NCI-H460 (cell line): ENCODE data around the gene MIB2. TPM values are rescaled to one million over a fixed set of nuclear protein-coding genes. Genes with fewer than 3 reads are reported as not detected.

Experiments
- DNase-seq: peaks from one replicate; pipeline ENCODE4 v3.0.0-alpha.2; 2016; ENCODE audit warnings: low read depth; ENCODE audit errors: extremely low read depth
- total RNA-seq: library from RNA; depleted of rRNA; stranded (reverse); fragments of >200 nt; shearing (Covaris generic); gene quantifications from 2 replicates; pipeline ENCODE4 v1.2.3, GENCODE V29; 2014; rRNA removed

Gene MIB2
- total RNA-seq, 1 experiment from 2014 or later: 18.9 TPM

- no peak for DNase-seq
These were observed 62.6 kb downstream of the MIB2 start for GRCh38 chr1:1677718-1678580.

- DNase-seq: no peak
These were observed 63.5 kb downstream of the MIB2 start for GRCh38 chr1:1678581-1679380.

Other genes starting within 250 kb of the MIB2 start
- 103 and 128 TPM in 2 replicates for gene AURKAIP1, start 240.3 kb upstream of the MIB2 start, total RNA-seq
- gene CCNL2, start 216.2 kb upstream of the MIB2 start, total RNA-seq: 70.1 and 110 TPM in 2 replicates
- 132 and 136 TPM in 2 replicates for gene MRPL20, start 208.2 kb upstream of the MIB2 start, total RNA-seq
- 0.15 TPM in 1 of 2 replicates, not detected in the other for gene ANKRD65, start 194.2 kb upstream of the MIB2 start, total RNA-seq
- 5.0 and 8.0 TPM in 2 replicates for gene VWA1, start 179.8 kb upstream of the MIB2 start, total RNA-seq
- 0.05 and 0.06 TPM in 2 replicates for gene ATAD3C, start 165.8 kb upstream of the MIB2 start, total RNA-seq
- gene ATAD3B, start 143.7 kb upstream of the MIB2 start, total RNA-seq: 15.4 and 21.1 TPM in 2 replicates
- 24.5 and 25.9 TPM in 2 replicates for gene ATAD3A, start 103.3 kb upstream of the MIB2 start, total RNA-seq
- gene TMEM240, start 74.9 kb upstream of the MIB2 start, total RNA-seq: 0.67 TPM in 1 of 2 replicates, not detected in the other
- 94.5 and 112 TPM in 2 replicates for gene SSU72, start 40.6 kb upstream of the MIB2 start, total RNA-seq
- gene FNDC10, start 15.4 kb upstream of the MIB2 start, total RNA-seq: 2.0 and 2.2 TPM in 2 replicates
- 0.15 and 0.78 TPM in 2 replicates for gene MMP23B, start 16.7 kb downstream of the MIB2 start, total RNA-seq
- 8.7 and 11.3 TPM in 2 replicates for gene CDK11B, start 43.5 kb downstream of the MIB2 start, total RNA-seq
- 17.6 and 20.1 TPM in 2 replicates for gene SLC35E2B, start 77.3 kb downstream of the MIB2 start, total RNA-seq
- 11.5 and 17.3 TPM in 2 replicates for gene CDK11A, start 108.9 kb downstream of the MIB2 start, total RNA-seq
- gene NADK, start 163.0 kb downstream of the MIB2 start, total RNA-seq: 41.3 and 48.5 TPM in 2 replicates